HepG2 (cell line): ENCODE measurements around the gene MEF2A. TPM values are rescaled to one million over a fixed set of nuclear protein-coding genes. Genes with fewer than 3 reads are reported as not detected.
A peak's percentile ranks its signal among the peaks of the same experiment; 100 is the strongest.

Source experiments
- CEBPG ChIP-seq: IDR thresholded peaks from 2 replicates; pipeline ENCODE4 v1.6.1; 2016
- GFI1 ChIP-seq: sonication (generic); formaldehyde crosslinking; IDR thresholded peaks from 2 replicates; pipeline ENCODE4 v1.5.0; 2020; ENCODE audit warnings: missing genetic modification reagents, mild to moderate bottlenecking, borderline replicate concordance
- IRX3 ChIP-seq: sonication (generic); formaldehyde crosslinking; IDR thresholded peaks from 2 replicates; pipeline ENCODE4 v1.8.1; 2023; ENCODE audit warnings: mild to moderate bottlenecking, low read depth, missing genetic modification reagents, borderline replicate concordance
- KLF9 ChIP-seq: IDR thresholded peaks from 2 replicates; pipeline ENCODE4 v1.6.1; 2016; ENCODE audit warnings: low read depth
- RFXANK ChIP-seq: IDR thresholded peaks from 2 replicates; pipeline ENCODE4 v1.6.1; 2016
- SNAI1 ChIP-seq: sonication (generic); formaldehyde crosslinking; IDR thresholded peaks from 2 replicates; pipeline ENCODE4 v1.5.0; 2020; ENCODE audit warnings: mild to moderate bottlenecking, missing genetic modification reagents, borderline replicate concordance
- TAF1 ChIP-seq: sonication (generic); formaldehyde crosslinking; IDR thresholded peaks from 2 replicates; pipeline ENCODE4 v1.4.0; 2020; ENCODE audit warnings: missing genetic modification reagents
- ZFP82 ChIP-seq: sonication (generic); formaldehyde crosslinking; IDR thresholded peaks from 2 replicates; pipeline ENCODE4 v1.5.1; 2020; ENCODE audit warnings: mild to moderate bottlenecking, missing genetic modification reagents, borderline replicate concordance
- ZIK1 ChIP-seq: sonication (generic); formaldehyde crosslinking; IDR thresholded peaks from 2 replicates; pipeline ENCODE4 v1.5.0; 2020; ENCODE audit warnings: mild to moderate bottlenecking, low read depth, missing genetic modification reagents, borderline replicate concordance
- ZNF232 ChIP-seq: sonication (generic); formaldehyde crosslinking; IDR thresholded peaks from 2 replicates; pipeline ENCODE4 v1.4.0; 2020; ENCODE audit warnings: missing genetic modification reagents, borderline replicate concordance
- ZNF33A ChIP-seq: sonication (generic); formaldehyde crosslinking; IDR thresholded peaks from 2 replicates; pipeline ENCODE4 v1.5.1; 2020; ENCODE audit warnings: missing genetic modification reagents, mild to moderate bottlenecking, moderate library complexity, borderline replicate concordance
- ZNF510 ChIP-seq: sonication (generic); formaldehyde crosslinking; IDR thresholded peaks from 2 replicates; pipeline ENCODE4 v1.4.0; 2020; ENCODE audit warnings: low read depth, mild to moderate bottlenecking, missing genetic modification reagents
- ZNF546 ChIP-seq: sonication (generic); formaldehyde crosslinking; conservative IDR thresholded peaks from 2 replicates; pipeline ENCODE4 v1.8.1; 2023; ENCODE audit warnings: mild to moderate bottlenecking, missing genetic modification reagents
- ZNF570 ChIP-seq: sonication (generic); formaldehyde crosslinking; IDR thresholded peaks from 2 replicates; pipeline ENCODE4 v1.4.0; 2020; ENCODE audit warnings: mild to moderate bottlenecking, missing genetic modification reagents, borderline replicate concordance
- ZNF644 ChIP-seq: IDR thresholded peaks from 2 replicates; pipeline ENCODE4 v1.6.1; 2016; ENCODE audit warnings: low read depth
- ZSCAN12 ChIP-seq: sonication (generic); formaldehyde crosslinking; IDR thresholded peaks from 2 replicates; pipeline ENCODE4 v1.9.0; 2021; ENCODE audit warnings: mild to moderate bottlenecking, missing genetic modification reagents
- polyA plus RNA-seq, 8 experiments: library from polyadenylated mRNA; depleted of rRNA in 3 of 8; stranded (reverse) in 7 of 8; unstranded in 1 of 8; fragments of >200 nt; fragmentation: Illumina TruSeq in 4 of 8; extraction: Trizol in 4 of 8; gene quantifications; 2 replicates each; pipeline versions ENCODE4 v1.2.1 to v1.2.3, GENCODE V29; 2011 to 2016; ENCODE audit warnings: low read depth in 4 of 8, missing spikeins in 1 of 8, mixed read lengths in 1 of 8; ENCODE audit not compliant: insufficient read depth in 1 of 8
- total RNA-seq, 5 experiments: library from RNA; depleted of rRNA; stranded (reverse); fragments of >200 nt; fragmentation: Illumina TruSeq; extraction: Trizol; gene quantifications; 2 replicates each; pipeline ENCODE4 v1.2.3, GENCODE V29; 2016; ENCODE audit warnings: low read depth in 1 of 5
- TF ChIP-seq, protein P1 (sequence below): sonication (generic); formaldehyde crosslinking; IDR thresholded peaks from 2 replicates; pipeline ENCODE4 v1.4.0; 2020; ENCODE audit warnings: mild to moderate bottlenecking, missing genetic modification reagents, borderline replicate concordance
- TF ChIP-seq, protein P2 (sequence below): fragments of 450-650 bp; IDR thresholded peaks from 2 replicates; pipeline ENCODE4 v1.6.1; 2017; ENCODE audit warnings: mild to moderate bottlenecking
- TF ChIP-seq, protein P3 (sequence below): sonication (generic); formaldehyde crosslinking; IDR thresholded peaks from 2 replicates; pipeline ENCODE4 v1.4.0; 2020; ENCODE audit warnings: missing genetic modification reagents, mild to moderate bottlenecking, borderline replicate concordance

MEF2A gene
- total and polyA plus RNA-seq, 2 of the 13 experiments (the other 11 are each of a cell fraction or from before 2014, with no cell fraction given): 15.2 to 24.4 TPM

DNA sequence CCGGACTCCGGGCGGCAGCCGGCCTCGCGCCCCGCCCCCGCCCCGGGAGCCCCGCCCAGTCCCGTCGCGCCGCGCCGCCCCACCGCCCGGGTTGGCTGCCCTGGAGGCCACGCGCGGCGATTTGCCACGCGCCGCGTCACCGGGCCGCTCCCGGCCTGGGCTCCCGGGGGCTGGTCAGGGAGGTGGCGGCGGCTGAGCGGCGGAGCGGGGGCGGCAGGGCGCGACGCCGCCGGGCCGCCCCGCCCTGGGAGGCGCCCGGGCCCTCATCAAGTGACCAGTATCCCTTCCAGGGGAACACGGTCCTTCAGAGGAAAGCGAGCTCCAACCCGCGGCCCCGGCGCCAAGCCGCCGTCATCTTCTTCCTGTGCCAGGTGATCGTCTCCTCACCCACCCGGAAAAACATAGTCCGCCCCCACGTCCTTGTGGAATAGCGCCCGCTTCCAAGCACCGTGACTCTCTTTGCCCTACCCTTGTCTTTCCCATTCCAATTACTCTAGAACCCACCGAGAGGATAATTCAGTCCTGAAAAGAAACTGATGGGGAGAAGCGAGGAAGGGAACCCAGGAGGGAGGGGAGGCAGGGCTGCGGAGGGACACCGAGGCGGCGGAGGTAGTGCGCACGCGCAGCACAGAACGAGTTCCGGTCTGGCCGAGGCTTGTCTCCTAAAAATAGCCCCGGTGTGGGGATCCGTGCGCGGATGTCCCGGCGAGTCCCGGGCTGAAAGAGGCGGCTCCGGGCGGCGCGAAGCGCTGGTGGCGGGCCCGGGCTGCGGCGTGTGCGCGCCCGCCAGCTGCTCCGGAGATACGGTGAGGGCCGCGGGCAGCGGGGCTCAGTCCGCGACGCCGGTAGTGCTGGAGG lies at the start of gene MEF2A (continued):
- TF ChIP-seq ZIK1 (CRISPR knock-in tag): peak; percentile 78; the same call in 1 of the 2 replicates
- TF ChIP-seq RFXANK: no peak
- no peak; the same call in 1 of the 2 replicates for TF ChIP-seq ZSCAN12 (CRISPR knock-in tag)
- peak; percentile 81; the same call in 1 of the 2 replicates for TF ChIP-seq ZNF232
- peak; percentile 50; the same call in 1 of the 2 replicates for TF ChIP-seq GFI1 (CRISPR knock-in tag)
- no peak; the same call in 1 of the 2 replicates for TF ChIP-seq ZNF546 (CRISPR knock-in tag)
- TF ChIP-seq, protein P1, sequence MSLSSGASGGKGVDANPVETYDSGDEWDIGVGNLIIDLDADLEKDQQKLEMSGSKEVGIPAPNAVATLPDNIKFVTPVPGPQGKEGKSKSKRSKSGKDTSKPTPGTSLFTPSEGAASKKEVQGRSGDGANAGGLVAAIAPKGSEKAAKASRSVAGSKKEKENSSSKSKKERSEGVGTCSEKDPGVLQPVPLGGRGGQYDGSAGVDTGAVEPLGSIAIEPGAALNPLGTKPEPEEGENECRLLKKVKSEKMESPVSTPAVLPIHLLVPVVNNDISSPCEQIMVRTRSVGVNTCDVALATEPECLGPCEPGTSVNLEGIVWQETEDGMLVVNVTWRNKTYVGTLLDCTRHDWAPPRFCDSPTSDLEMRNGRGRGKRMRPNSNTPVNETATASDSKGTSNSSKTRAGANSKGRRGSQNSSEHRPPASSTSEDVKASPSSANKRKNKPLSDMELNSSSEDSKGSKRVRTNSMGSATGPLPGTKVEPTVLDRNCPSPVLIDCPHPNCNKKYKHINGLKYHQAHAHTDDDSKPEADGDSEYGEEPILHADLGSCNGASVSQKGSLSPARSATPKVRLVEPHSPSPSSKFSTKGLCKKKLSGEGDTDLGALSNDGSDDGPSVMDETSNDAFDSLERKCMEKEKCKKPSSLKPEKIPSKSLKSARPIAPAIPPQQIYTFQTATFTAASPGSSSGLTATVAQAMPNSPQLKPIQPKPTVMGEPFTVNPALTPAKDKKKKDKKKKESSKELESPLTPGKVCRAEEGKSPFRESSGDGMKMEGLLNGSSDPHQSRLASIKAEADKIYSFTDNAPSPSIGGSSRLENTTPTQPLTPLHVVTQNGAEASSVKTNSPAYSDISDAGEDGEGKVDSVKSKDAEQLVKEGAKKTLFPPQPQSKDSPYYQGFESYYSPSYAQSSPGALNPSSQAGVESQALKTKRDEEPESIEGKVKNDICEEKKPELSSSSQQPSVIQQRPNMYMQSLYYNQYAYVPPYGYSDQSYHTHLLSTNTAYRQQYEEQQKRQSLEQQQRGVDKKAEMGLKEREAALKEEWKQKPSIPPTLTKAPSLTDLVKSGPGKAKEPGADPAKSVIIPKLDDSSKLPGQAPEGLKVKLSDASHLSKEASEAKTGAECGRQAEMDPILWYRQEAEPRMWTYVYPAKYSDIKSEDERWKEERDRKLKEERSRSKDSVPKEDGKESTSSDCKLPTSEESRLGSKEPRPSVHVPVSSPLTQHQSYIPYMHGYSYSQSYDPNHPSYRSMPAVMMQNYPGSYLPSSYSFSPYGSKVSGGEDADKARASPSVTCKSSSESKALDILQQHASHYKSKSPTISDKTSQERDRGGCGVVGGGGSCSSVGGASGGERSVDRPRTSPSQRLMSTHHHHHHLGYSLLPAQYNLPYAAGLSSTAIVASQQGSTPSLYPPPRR (CRISPR knock-in tag): no peak
- TF ChIP-seq CEBPG (CRISPR knock-in tag): no peak
- no peak for TF ChIP-seq IRX3 (CRISPR knock-in tag)
- no peak for TF ChIP-seq ZFP82 (CRISPR knock-in tag)
- TF ChIP-seq KLF9 (CRISPR knock-in tag): no peak
- TF ChIP-seq, protein P2, sequence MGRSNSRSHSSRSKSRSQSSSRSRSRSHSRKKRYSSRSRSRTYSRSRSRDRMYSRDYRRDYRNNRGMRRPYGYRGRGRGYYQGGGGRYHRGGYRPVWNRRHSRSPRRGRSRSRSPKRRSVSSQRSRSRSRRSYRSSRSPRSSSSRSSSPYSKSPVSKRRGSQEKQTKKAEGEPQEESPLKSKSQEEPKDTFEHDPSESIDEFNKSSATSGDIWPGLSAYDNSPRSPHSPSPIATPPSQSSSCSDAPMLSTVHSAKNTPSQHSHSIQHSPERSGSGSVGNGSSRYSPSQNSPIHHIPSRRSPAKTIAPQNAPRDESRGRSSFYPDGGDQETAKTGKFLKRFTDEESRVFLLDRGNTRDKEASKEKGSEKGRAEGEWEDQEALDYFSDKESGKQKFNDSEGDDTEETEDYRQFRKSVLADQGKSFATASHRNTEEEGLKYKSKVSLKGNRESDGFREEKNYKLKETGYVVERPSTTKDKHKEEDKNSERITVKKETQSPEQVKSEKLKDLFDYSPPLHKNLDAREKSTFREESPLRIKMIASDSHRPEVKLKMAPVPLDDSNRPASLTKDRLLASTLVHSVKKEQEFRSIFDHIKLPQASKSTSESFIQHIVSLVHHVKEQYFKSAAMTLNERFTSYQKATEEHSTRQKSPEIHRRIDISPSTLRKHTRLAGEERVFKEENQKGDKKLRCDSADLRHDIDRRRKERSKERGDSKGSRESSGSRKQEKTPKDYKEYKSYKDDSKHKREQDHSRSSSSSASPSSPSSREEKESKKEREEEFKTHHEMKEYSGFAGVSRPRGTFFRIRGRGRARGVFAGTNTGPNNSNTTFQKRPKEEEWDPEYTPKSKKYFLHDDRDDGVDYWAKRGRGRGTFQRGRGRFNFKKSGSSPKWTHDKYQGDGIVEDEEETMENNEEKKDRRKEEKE: no peak
- TF ChIP-seq SNAI1 (CRISPR knock-in tag): no peak
- no peak for TF ChIP-seq ZNF33A (CRISPR knock-in tag)
- TF ChIP-seq ZNF510 (CRISPR knock-in tag): no peak
- peak; percentile 76 for TF ChIP-seq TAF1 (CRISPR knock-in tag)
- TF ChIP-seq ZNF570 (CRISPR knock-in tag): no peak
- TF ChIP-seq ZNF644: no peak
- TF ChIP-seq, protein P3, sequence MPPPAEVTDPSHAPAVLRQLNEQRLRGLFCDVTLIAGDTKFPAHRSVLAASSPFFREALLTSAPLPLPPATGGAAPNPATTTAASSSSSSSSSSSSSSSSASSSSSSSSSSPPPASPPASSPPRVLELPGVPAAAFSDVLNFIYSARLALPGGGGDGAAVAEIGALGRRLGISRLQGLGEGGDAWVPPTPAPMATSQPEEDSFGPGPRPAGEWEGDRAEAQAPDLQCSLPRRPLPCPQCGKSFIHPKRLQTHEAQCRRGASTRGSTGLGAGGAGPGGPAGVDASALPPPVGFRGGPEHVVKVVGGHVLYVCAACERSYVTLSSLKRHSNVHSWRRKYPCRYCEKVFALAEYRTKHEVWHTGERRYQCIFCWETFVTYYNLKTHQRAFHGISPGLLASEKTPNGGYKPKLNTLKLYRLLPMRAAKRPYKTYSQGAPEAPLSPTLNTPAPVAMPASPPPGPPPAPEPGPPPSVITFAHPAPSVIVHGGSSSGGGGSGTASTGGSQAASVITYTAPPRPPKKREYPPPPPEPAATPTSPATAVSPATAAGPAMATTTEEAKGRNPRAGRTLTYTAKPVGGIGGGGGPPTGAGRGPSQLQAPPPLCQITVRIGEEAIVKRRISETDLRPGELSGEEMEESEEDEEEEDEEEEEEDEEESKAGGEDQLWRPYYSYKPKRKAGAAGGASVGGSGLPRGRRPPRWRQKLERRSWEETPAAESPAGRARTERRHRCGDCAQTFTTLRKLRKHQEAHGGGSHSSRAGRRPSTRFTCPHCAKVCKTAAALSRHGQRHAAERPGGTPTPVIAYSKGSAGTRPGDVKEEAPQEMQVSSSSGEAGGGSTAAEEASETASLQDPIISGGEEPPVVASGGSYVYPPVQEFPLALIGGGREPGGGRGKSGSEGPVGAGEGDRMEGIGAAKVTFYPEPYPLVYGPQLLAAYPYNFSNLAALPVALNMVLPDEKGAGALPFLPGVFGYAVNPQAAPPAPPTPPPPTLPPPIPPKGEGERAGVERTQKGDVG: no peak
